HG02571 (cell line): ENCODE data around the gene TMEM94.

Experiments used
- ATAC-seq: cut with Tn5 transposase; IDR thresholded peaks from one replicate; pipeline ENCODE4 v1.9.1; 2021; ENCODE audit warnings: mild to moderate bottlenecking, moderate library complexity; ENCODE audit not compliant: unreplicated experiment

Gene TMEM94

GRCh38 chr17:75524269-75524969, 68.0 kb downstream of the TMEM94 start:
- no peak for ATAC-seq

GRCh38 chr17:75524970-75525805, 68.8 kb downstream of the TMEM94 start, which contains the start of gene LLGL2:
TSS of gene LLGL2 (plus strand) at chr17:75525697. CDS start at chr17:75543427, 17,730 bp downstream.
- ATAC-seq = peak; percentile 74

GRCh38 chr17:75525806-75526554, 69.5 kb downstream of the TMEM94 start:
- ATAC-seq = peak; percentile 1

- ATAC-seq = no peak
Observed at GRCh38 chr17:75526555-75527270, 70.3 kb downstream of the TMEM94 start.

GRCh38 chr17:75530837-75531720, 74.6 kb downstream of the TMEM94 start:
- no peak for ATAC-seq

GRCh38 chr17:75531721-75532072, 75.3 kb downstream of the TMEM94 start:
- ATAC-seq = no peak

- ATAC-seq = no peak
Observed at GRCh38 chr17:75535119-75535537, 78.7 kb downstream of the TMEM94 start.

GRCh38 chr17:75535871-75536270, 79.4 kb downstream of the TMEM94 start:
- ATAC-seq = no peak

GRCh38 chr17:75536366-75536765, 79.9 kb downstream of the TMEM94 start:
- ATAC-seq = no peak

GRCh38 chr17:75539967-75540729, 83.7 kb downstream of the TMEM94 start:
- ATAC-seq = no peak

GRCh38 chr17:75540923-75541503, 84.6 kb downstream of the TMEM94 start:
- ATAC-seq = no peak

GRCh38 chr17:75542229-75542628, 85.8 kb downstream of the TMEM94 start:
- ATAC-seq = no peak

GRCh38 chr17:75542728-75543336, 86.4 kb downstream of the TMEM94 start:
- ATAC-seq = no peak

GRCh38 chr17:75544250-75544649, 87.8 kb downstream of the TMEM94 start:
- no peak for ATAC-seq

- ATAC-seq = no peak
Observed at GRCh38 chr17:75546181-75546580, 89.7 kb downstream of the TMEM94 start.

GRCh38 chr17:75547091-75547490, 90.7 kb downstream of the TMEM94 start:
- ATAC-seq = no peak

GRCh38 chr17:75548813-75549212, 92.4 kb downstream of the TMEM94 start:
- ATAC-seq = no peak
